ENCODE data around the gene LCORL.
"Not testable (repeated sequence)": the region's sequence is repeated elsewhere in the genome, so short reads cannot be mapped to it uniquely, and the experiment has no call there.

LCORL gene

DNA sequence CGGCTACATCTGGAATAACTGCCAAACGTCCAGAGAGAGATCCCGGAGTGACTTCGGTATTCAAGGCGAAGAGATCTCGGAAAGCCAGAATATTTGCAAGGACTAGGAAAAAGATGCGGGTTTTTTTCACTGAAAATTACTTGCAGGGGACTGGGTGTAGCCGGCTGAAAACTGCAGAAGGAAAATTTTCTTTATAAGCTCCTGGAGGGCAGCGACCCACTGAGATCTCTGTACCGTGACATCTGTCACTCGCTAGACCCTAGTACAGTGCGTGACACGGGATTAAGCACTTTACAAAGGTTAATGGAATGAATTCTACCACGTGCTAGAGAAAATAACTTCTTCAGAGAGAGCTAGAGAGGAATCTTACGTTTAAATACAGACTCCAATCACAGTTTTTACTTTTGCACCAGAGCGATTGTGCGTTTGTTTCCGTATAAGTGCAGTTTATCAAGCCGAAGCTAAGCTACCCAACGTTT, 1.1 kb upstream of the LCORL start:
- DNase-seq: no peak
- in situ Hi-C loops (cut with HindIII; ENCODE audit: low pct_ligation_motif_present, low pct_unique_long_range_greater_than_20kb, low sequenced_read_pairs): loop anchor here (25.0 kb wide), 1 partner anchor 185 kb away; no protein-coding TSS in a partner anchor

DNA sequence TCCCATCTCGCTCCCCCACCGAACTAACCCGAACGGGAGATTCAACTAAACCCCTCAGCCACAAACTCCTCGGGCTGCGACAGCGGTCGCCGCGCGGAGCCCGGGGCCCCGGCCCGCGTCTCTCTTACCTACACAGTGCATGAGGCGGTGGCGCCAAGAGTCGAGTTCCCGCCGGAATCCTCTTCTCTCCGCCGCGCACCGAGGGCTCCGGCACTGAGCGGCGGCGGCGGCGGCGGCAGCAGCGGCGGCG, 160 bp downstream of the LCORL start:
- DNase-seq: no peak
- in situ Hi-C loops (cut with HindIII; ENCODE audit: low pct_ligation_motif_present, low pct_unique_long_range_greater_than_20kb, low sequenced_read_pairs): loop anchor here (25.0 kb wide), 1 partner anchor 184 kb away; no protein-coding TSS in a partner anchor

DNA sequence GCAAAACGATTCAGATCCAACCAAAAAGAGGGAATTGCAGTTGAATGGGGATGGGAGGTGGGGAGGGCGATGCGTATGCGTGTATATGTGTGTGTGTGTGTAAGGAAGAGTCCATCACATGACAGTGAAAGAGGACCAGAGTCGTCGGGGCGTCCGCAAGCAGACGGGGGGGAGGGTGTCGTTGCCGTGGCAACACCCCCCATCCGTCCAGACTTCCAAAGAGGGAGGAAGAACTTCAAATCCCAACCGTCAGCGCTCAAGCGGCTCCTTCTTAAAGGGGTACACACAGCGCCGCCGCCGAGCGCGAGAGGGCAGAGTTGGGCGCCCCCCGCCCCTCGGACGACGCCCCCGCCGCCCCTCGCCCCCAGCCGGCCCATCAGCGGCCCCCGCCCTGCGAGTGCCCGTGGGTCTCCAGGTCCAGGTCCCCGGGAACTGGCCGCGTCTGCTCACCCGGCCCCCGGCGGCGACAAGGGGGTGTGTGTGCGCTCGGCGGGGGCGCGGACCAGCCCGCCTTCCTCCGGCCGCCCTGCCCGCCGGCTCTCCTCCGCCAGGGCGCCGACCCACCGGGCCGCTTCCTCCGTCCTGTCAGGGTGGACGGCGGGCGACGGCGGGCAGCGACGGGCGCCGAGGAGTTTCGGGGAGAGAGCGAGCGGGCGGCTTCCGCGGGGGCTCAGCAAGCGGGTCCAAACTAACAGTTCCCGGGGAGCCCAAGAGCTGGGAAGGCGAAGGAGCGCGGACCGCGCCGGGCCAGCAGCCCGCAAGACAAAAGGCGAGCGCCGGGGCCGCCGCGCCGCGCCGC, 685 bp downstream of the LCORL start:
- DNase-seq: peak; percentile 73
- in situ Hi-C loops (cut with HindIII; ENCODE audit: low pct_ligation_motif_present, low pct_unique_long_range_greater_than_20kb, low sequenced_read_pairs): loop anchor here (25.0 kb wide), 1 partner anchor 184 kb away; no protein-coding TSS in a partner anchor

DNA sequence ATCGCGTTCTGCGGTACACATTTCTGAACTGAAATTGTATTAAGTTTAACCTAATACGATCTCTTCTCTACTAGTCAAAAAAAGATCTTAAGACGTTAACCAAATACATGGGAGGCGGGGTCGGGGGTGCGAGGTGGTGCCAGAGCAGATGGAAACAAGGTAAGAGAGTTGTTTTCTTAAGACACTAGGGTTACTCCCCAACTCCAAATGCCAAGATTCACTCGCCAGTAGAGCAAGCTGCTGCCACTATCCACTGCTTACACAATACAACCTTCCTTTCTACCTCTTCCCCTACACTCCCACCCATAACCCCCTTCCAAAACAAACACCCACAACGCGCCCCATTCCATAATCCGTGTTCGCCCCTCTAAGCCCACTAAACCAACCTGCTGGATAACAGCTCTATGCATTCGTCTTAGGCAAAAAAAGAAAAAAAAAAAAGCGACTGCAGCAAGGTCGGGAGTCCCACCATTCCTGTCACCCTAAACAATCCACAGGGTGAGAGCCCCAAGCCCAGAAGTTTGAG, 1.3 kb downstream of the LCORL start:
- in situ Hi-C loops (cut with HindIII; ENCODE audit: low pct_ligation_motif_present, low pct_unique_long_range_greater_than_20kb, low sequenced_read_pairs): loop anchor here (25.0 kb wide), 1 partner anchor 183 kb away; no protein-coding TSS in a partner anchor
- peak; percentile 12 for DNase-seq

DNA sequence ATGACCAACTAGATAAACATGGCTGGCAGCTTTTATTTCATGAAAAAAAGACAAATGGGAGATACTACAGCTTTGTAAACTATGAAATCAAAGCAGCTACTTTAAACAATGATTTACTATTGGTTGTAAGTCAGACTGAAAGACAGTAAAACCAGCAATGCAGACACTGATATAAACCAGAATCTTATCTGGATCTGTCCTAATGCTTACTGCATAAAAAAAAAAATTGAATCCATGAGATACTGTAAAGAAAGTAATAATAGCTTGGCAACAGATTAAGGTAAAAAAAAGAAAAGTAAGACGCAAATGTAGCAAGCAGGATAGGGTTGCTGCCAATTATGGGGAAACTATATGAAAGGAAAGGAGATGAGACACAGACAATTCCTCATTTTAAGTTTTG, 7.3 kb downstream of the LCORL start:
- in situ Hi-C loops (cut with HindIII; ENCODE audit: low pct_ligation_motif_present, low pct_unique_long_range_greater_than_20kb, low sequenced_read_pairs): loop anchor here (25.0 kb wide), 1 partner anchor 177 kb away; no protein-coding TSS in a partner anchor
- no peak for DNase-seq

DNA sequence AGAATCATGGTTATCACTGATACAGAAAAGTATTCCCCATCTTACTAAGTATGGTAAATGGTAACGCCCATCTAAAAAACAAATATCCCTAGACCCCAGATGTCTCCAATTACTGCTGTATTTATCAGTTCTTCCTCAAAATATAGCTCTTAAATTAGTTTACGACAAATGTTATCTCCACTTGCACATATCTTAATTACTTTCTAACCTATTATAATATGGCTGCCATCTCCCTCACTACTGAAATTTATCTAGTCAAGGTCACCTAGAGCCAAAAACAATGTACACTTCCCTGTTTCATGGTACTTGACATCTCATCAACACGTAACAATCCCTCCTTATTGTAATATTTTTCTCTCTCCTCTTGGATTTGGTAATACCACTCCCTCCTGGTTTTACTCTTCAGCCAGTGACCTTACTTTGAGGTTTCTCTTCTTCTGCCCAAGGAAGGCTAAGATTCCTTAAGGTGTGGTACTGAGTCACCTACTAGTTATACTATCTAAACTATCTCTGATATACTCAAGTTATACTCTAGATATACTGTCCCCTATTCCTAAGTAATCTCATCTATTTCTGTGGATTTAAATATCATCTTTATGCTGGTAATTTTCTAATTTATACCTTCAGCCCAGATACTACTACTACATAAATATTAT, 8.6 kb downstream of the LCORL start:
- DNase-seq: no peak
- in situ Hi-C loops (cut with HindIII; ENCODE audit: low pct_ligation_motif_present, low pct_unique_long_range_greater_than_20kb, low sequenced_read_pairs): loop anchor here (25.0 kb wide), 1 partner anchor 176 kb away; no protein-coding TSS in a partner anchor

DNA sequence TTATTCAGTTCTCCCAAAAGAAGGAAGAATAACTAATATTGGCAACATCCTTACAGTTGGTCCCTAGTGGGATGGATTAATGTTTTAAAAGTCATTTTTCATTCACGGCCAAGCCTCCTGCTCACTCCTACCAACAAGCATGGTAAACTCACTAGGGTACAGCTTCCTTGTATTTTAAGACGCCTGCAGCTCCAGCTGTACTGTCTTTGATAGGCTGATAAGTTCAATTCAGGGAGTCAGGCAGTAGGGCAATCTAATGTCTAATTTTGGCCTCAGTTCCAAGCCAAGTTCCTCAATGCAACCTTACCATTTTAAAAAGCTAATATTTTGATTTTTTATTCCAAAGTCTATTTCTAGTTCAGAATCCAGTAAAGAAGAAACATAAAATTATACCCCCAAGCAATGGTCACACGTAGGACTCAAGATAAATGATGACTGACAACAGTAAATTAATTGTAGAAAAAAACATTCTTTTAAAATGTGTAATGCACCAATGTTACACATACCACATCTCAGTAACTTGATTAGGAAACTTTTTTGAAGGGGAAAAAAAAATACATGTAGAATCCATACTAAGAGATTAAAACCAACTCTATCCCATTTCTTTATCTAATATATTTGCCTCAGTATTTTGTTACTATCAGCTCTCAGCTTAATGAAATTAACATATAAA, 9.3 kb downstream of the LCORL start:
- in situ Hi-C loops (cut with HindIII; ENCODE audit: low pct_ligation_motif_present, low pct_unique_long_range_greater_than_20kb, low sequenced_read_pairs): loop anchor here (25.0 kb wide), 1 partner anchor 175 kb away; no protein-coding TSS in a partner anchor
- no peak for DNase-seq

DNA sequence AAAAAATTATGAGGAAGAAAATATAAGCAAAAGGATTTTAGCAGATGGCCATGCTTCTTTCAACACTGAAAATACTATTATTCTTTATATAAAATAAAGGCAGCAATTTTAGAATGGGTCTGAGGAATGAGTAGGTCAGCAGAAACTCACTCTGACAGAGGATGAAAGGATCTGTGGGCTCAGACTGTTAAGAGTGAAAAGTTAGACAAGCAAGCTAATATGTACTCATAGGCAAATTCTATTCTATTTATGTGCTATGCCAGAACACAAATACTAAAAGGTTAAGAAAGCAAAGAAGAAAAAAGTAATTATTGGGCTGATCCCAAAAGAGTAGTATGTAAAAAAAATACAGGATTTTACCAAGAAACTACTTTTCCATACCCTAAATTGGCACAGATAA, 13.9 kb downstream of the LCORL start:
- DNase-seq: no peak
- in situ Hi-C loops (cut with HindIII; ENCODE audit: low pct_ligation_motif_present, low pct_unique_long_range_greater_than_20kb, low sequenced_read_pairs): loop anchor here (25.0 kb wide), 1 partner anchor 170 kb away; no protein-coding TSS in a partner anchor

DNA sequence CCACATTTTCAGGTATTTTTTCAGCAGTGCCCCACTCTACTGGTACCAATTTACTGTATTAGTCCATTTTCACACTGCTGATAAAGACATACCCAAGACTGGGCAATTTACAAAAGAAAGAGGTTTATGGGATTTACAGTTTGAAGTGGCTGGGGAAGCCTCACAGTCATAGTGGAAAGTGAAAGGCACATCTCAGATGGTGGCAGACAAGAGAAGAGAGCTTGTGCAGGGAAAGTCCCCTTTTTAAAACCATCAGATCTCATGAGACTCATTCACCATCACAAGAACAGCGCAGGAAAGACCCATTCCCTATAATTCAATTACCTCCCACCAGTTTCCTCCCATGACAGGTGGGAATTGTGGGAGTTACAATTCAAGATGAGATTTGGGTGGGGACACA, 15.1 kb downstream of the LCORL start:
- in situ Hi-C loops (cut with HindIII; ENCODE audit: low pct_ligation_motif_present, low pct_unique_long_range_greater_than_20kb, low sequenced_read_pairs): loop anchor here (25.0 kb wide), 1 partner anchor 169 kb away; no protein-coding TSS in a partner anchor
- DNase-seq: not testable (repeated sequence)

DNA sequence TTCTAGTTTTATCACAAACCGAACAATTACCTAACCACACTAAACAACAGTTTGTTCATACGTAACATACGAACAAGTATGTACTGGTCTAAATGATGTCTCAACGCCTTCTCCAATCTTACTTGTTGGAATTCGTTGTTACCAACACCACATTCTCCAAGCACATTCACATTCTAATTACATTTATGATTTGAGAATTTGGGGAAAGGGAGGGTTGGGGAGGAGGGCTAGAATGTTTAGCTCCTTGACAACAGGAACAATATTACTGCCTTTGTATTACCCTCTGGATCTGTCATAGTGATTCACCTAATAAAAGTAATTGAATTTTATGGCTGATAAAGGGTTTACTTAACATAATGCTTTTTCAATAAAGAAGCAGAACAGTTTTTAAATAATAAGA, 24.4 kb downstream of the LCORL start:
- in situ Hi-C loops (cut with HindIII; ENCODE audit: low pct_ligation_motif_present, low pct_unique_long_range_greater_than_20kb, low sequenced_read_pairs): no loop called here

DNA sequence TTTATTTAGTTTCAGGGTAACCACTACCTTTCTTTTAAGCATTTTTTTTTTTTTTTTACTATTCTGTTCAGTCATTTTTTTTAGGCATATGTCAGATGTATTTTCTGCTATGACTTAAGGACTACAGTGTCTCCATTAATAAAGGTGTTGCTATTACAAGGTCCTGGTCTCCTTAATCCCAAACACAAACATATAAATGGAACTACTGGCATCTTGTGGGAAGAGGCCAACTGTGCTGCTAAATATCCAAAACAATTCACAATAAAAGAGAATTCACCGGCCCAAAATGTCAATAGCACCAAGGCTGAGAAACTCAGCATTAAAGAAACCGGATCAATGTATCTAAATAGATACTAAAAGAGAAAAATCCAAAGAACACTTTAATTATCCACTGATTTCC, 26.4 kb downstream of the LCORL start:
- no peak for DNase-seq
- in situ Hi-C loops (cut with HindIII; ENCODE audit: low pct_ligation_motif_present, low pct_unique_long_range_greater_than_20kb, low sequenced_read_pairs): no loop called here

More for the DNA sequence above, 24.4 kb downstream of the LCORL start:
- no peak for DNase-seq

DNA sequence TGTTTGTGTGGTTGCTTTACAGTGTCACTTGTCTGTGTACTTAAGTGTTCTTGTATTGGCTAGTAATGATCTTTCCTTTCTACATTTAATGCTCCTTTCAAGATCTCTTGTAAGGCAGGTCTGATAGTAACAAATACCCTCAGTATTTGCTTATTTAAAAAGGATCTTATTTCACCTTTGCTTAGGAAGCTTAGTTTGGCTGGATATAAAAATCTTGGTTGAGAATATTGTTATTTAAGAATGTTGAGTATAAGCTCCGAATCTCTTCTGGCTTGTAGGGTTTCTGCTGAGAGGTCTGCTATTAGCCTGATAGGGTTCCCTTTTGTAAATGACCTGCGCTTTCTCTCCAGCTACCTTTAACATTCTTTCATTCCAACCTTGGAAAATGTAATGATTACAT, 35.7 kb downstream of the LCORL start:
- in situ Hi-C loops (cut with HindIII; ENCODE audit: low pct_ligation_motif_present, low pct_unique_long_range_greater_than_20kb, low sequenced_read_pairs): no loop called here
- no peak for DNase-seq

DNA sequence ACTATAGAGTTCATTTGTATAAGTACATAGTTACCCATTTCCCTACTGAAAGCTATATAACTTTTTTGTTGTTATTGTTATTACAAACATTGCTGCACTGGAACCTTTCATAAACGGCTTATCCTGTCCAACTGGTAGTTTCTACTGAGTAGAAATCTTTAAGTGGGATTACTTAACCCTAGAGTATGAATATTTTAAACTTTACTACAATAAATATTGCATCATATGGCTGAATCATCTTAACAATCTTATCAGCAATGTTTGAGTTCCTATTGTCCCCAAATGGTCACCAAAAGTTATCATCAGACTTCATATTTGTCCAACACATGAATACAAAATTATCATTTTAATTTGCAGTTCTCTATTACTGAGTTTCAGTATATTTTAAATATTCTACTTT, 40.5 kb downstream of the LCORL start:
- no peak for DNase-seq
- in situ Hi-C loops (cut with HindIII; ENCODE audit: low pct_ligation_motif_present, low pct_unique_long_range_greater_than_20kb, low sequenced_read_pairs): no loop called here

DNA sequence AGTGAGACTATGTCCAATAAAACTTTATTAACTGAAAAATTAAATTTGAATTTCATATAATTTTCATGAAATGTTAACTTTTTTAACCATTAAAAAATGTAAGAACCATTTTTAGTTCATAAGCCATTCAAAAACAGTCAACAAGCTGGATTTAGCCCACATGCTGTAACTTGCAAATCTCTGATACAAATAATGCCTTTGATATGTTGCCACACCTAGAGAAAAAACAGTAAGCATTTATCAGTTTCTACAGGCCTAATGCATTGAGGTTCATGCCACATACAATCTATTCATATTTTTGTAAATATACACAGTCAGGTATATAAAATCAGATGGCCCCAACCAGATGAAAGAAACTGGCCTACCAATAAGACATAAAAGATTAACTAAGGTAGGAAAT, 52.8 kb downstream of the LCORL start:
- no peak for DNase-seq
- in situ Hi-C loops (cut with HindIII; ENCODE audit: low pct_ligation_motif_present, low pct_unique_long_range_greater_than_20kb, low sequenced_read_pairs): no loop called here

DNA sequence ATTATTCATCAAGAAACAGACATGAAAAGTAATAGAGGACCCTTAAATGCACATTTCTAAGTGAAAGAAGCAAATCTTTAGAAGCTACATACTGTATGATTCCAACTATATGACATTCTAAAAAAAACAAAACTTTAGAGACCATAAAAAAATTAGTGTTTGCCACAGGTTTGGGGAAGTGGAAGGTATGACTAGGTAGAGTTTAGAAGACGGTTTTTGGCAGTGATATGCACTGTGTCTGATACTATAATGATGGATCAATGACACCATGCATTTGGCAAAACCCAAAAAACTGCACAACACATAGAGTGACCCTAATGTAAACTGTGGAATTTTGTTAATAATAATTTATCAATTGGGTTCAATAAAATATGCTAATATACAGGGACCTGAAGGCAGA, 54.5 kb downstream of the LCORL start:
- in situ Hi-C loops (cut with HindIII; ENCODE audit: low pct_ligation_motif_present, low pct_unique_long_range_greater_than_20kb, low sequenced_read_pairs): no loop called here
- no peak for DNase-seq

DNA sequence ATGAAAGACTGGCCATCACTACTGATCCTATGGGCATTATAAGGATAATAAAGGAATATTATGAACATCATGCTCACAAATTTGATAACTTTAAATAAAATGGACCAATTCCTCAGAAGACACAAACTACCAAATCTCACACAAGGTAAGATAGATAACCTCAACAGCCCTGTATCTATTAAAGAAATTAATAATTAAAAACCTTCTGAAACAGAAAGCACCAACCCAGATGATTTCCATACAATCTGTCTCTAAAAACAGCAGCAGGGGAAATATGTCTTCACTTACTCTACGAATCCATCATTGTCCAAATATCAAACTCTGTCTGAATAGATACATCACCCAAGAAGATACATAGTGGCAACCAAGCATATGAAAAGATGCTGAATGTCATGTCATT, 55.2 kb downstream of the LCORL start:
- DNase-seq: no peak
- in situ Hi-C loops (cut with HindIII; ENCODE audit: low pct_ligation_motif_present, low pct_unique_long_range_greater_than_20kb, low sequenced_read_pairs): no loop called here

DNA sequence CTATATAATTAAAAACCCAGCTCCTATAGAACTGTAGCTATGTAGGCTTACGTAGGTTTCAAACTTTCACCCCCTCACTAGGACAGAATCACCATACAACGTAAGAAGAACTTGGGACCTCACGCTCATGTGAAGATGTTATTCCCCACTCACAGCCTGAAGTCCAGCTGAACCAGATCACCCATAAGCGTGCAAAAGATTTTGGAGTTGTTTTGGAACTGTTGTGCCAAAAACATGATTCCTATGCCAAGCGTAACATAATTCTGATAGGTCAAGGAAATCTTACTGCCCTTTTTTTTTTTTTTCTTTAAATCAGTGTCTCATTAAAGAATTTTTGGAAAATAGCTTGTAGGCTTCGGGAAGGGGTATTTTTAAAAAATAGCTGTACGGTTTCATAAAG, 57.0 kb downstream of the LCORL start:
- no peak for DNase-seq
- in situ Hi-C loops (cut with HindIII; ENCODE audit: low pct_ligation_motif_present, low pct_unique_long_range_greater_than_20kb, low sequenced_read_pairs): no loop called here

DNA sequence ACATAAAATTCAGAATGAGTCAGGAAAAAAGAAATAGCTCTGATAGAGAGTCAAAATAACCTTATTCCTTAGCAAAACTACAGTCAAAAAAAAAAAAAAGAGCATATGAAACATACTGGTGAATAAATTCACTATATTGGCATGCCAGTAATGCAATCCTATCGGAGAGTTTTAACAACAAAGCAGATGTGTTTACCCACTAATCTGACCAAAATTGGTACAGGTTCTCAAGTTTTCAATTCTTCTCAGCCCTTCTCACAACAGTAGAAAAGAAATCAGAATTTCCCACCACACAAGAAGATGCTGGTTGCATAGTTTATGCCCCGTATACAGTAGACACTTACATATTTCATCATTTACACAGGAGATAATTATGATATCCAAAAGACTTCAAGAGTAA, 59.4 kb downstream of the LCORL start:
- in situ Hi-C loops (cut with HindIII; ENCODE audit: low pct_ligation_motif_present, low pct_unique_long_range_greater_than_20kb, low sequenced_read_pairs): no loop called here
- DNase-seq: no peak

DNA sequence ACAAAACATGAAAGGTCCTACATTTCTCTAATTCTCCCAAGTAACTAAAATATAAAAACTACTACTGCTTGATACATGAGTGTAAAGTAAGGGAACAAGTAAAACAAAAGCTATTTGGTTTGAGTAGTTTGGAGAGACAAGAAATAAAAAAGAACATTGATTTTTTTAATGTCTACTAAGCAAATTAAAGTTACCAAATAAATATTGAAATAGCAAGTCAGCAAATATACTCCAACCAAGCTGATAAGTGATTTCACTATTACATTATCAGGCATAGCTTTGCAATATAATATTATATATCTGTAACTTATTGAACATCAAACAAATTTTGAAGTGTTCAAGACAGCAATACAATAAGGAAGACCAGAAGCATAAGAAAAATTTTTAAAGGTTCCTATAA, 60.3 kb downstream of the LCORL start:
- no peak for DNase-seq
- in situ Hi-C loops (cut with HindIII; ENCODE audit: low pct_ligation_motif_present, low pct_unique_long_range_greater_than_20kb, low sequenced_read_pairs): no loop called here
